GM23248 (cell line): ENCODE data around the gene KDM7A.

Source experiments
- EZH2 ChIP-seq: fragments of 200-600 bp; sonication (generic); IDR thresholded peaks from 2 replicates; pipeline ENCODE4 v1.6.1; 2018; ENCODE audit warnings: antibody characterized with exemption, mild to moderate bottlenecking; ENCODE audit not compliant: insufficient read depth, poor library complexity, severe bottlenecking
- EZH2phosphoT487 ChIP-seq: fragments of 200-600 bp; sonication (generic); IDR thresholded peaks from 2 replicates; pipeline ENCODE4 v1.6.1; 2018; ENCODE audit warnings: antibody characterized with exemption, moderate library complexity, mild to moderate bottlenecking, low read depth; ENCODE audit not compliant: insufficient read depth

- TF ChIP-seq EZH2phosphoT487 = no peak
- TF ChIP-seq EZH2 = no peak
Measured at GRCh38 chr7:140136073-140136472, 40.7 kb downstream of the KDM7A start.
